Measurements from ENCODE around the gene PLEKHA7. TPM values are rescaled to one million over a fixed set of nuclear protein-coding genes. Genes with fewer than 3 reads are reported as not detected.
"Not testable (repeated sequence)": the region's sequence is repeated elsewhere in the genome, so short reads cannot be mapped to it uniquely, and the experiment has no call there.

Gene PLEKHA7
- polyA plus RNA-seq, 1 donor (not counting 4 experiments of a cell fraction or from before 2014, with no cell fraction given): 1.4 TPM

- Histone ChIP-seq H3K27me3 (ENCODE audit: control insufficient read depth, extremely low read depth, insufficient read depth, low read length) (no peaks in the 10 kb centered on the region), H3K79me2 (ENCODE audit: control insufficient read depth, insufficient read depth, low read length) (no peaks in the 10 kb centered on the region), H3K4me3 (ENCODE audit: control insufficient read depth in 2 of 3, extremely low read depth in 1 of 3, insufficient read depth in 2 of 3, low read depth in 1 of 3, low read length in 3 of 3) (no peak overlapping the region), H2AFZ (ENCODE audit: control insufficient read depth, low read length) (no peak overlapping the region), H3K9ac (ENCODE audit: control insufficient read depth, extremely low read depth, insufficient read depth, low read length) (no peak overlapping the region), H3K4me1 (ENCODE audit: control insufficient read depth, extremely low read depth, insufficient read depth, low read length) (peaks cover 15% of the 10 kb centered on the region), H3K27ac (ENCODE audit: control insufficient read depth, insufficient read depth, low read length) (no peak overlapping the region), H3K9me3 (ENCODE audit: control insufficient read depth, low read depth, low read length) (no peaks in the 10 kb centered on the region), H4K20me1 (ENCODE audit: control insufficient read depth, extremely low read depth, insufficient read depth, low read length) (no peaks in the 10 kb centered on the region), H3K4me2 (ENCODE audit: control insufficient read depth, extremely low read depth, insufficient read depth, low read depth, low read length) (no peak overlapping the region), H3K36me3 (ENCODE audit: control insufficient read depth in 2 of 2, extremely low read depth in 1 of 2, insufficient read depth in 2 of 2, low read length in 2 of 2) (no peaks in the 10 kb centered on the region), H3K9me1 (ENCODE audit: control insufficient read depth, extremely low read depth, insufficient read depth, low read length) (no peaks in the 10 kb centered on the region)
- TF ChIP-seq EZH2 (IDR thresholded peaks at IDR 0.05; ENCODE audit: low read length): no peak
- TF ChIP-seq, protein P1, sequence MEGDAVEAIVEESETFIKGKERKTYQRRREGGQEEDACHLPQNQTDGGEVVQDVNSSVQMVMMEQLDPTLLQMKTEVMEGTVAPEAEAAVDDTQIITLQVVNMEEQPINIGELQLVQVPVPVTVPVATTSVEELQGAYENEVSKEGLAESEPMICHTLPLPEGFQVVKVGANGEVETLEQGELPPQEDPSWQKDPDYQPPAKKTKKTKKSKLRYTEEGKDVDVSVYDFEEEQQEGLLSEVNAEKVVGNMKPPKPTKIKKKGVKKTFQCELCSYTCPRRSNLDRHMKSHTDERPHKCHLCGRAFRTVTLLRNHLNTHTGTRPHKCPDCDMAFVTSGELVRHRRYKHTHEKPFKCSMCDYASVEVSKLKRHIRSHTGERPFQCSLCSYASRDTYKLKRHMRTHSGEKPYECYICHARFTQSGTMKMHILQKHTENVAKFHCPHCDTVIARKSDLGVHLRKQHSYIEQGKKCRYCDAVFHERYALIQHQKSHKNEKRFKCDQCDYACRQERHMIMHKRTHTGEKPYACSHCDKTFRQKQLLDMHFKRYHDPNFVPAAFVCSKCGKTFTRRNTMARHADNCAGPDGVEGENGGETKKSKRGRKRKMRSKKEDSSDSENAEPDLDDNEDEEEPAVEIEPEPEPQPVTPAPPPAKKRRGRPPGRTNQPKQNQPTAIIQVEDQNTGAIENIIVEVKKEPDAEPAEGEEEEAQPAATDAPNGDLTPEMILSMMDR (optimal IDR thresholded peaks at IDR 0.05 in 1 of 3, IDR thresholded peaks at IDR 0.05 in 1 of 3, conservative IDR thresholded peaks at IDR 0.05 in 1 of 3; ENCODE audit: extremely low read depth in 1 of 3, insufficient read depth in 2 of 3, low read length in 3 of 3): no peak
- no peak for DNase-seq (ENCODE audit: low read depth, low spot score)
- dilution Hi-C loops (cut with MboI; ENCODE audit: extremely low pct_ligation_motif_present, low sequenced_read_pairs): loop anchor here (25.0 kb wide), 1 partner anchor 93 kb away; no protein-coding TSS in a partner anchor
- FAIRE-seq: no peak
Measured at GRCh38 chr11:16905375-16905774, 108.8 kb downstream of the PLEKHA7 start.

DNA sequence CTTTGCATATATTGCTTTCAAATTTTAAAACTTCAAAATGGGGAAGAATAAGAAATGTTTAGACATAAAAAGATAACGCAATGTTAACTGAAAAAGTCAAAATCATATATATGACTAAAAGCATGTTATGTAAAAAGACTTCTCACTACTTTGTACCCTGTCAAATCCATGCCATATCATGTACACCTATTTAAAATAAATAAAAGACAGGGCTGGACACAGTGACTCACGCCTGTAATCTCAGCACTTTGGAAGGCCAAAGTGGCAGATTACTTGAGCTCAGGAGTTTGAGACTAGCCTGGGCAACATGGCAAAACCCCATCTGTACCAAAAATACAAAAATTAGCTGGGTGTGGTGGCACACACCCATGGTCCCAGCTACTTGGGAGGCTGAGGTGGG lies 109.5 kb downstream of the PLEKHA7 start:
- H3K9me1 ChIP-seq (ENCODE audit: control insufficient read depth, extremely low read depth, insufficient read depth, low read length); H3K27me3 ChIP-seq (ENCODE audit: control insufficient read depth, extremely low read depth, insufficient read depth, low read length); DNase-seq (ENCODE audit: low read depth, low spot score); H4K20me1 ChIP-seq (ENCODE audit: control insufficient read depth, extremely low read depth, insufficient read depth, low read length); H3K9ac ChIP-seq (ENCODE audit: control insufficient read depth, extremely low read depth, insufficient read depth, low read length); H3K27ac ChIP-seq (ENCODE audit: control insufficient read depth, insufficient read depth, low read length); FAIRE-seq; H3K4me2 ChIP-seq (ENCODE audit: control insufficient read depth, extremely low read depth, insufficient read depth, low read depth, low read length); H3K79me2 ChIP-seq (ENCODE audit: control insufficient read depth, insufficient read depth, low read length); H3K9me3 ChIP-seq (ENCODE audit: control insufficient read depth, low read depth, low read length); H3K36me3 ChIP-seq (ENCODE audit: control insufficient read depth in 2 of 2, extremely low read depth in 1 of 2, insufficient read depth in 2 of 2, low read length in 2 of 2); H2AFZ ChIP-seq (ENCODE audit: control insufficient read depth, low read length); H3K4me3 ChIP-seq (ENCODE audit: control insufficient read depth in 2 of 3, extremely low read depth in 1 of 3, insufficient read depth in 2 of 3, low read depth in 1 of 3, low read length in 3 of 3): not testable (repeated sequence)
- dilution Hi-C loops (cut with MboI; ENCODE audit: extremely low pct_ligation_motif_present, low sequenced_read_pairs): loop anchor here (25.0 kb wide), 1 partner anchor 92 kb away; no protein-coding TSS in a partner anchor
- peaks cover 15% of the 10 kb centered on the region for H3K4me1 ChIP-seq (ENCODE audit: control insufficient read depth, extremely low read depth, insufficient read depth, low read length)

DNA sequence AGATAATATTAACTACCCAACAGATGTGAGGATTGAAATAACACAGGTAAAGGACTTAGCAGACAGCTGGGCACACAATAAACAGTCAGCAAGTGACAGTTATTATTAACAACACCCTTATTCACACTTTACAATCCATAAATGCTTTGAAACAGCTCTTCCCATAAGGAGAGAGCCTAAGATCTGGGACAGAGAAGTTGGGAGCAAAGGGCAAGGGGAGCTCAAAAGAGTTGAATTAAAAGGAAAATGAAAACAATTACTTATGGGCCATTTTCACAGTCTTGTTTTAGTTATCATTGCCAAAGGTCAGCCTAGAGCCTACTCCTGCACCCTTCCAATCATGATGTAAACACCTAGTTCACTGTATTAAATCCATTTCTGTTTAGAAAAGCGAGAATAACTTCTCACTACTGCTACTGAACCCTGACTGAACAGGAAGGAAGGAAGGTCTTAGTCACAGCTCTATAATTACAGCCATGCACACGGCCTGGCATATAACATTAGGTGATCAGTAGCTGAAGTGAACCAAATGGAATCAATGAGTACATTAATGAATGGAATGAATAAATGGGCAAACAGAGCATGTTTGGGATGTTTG lies 111.3 kb downstream of the PLEKHA7 start:
- Histone ChIP-seq H3K27ac (ENCODE audit: control insufficient read depth, insufficient read depth, low read length) (no peak overlapping the region), H3K4me2 (ENCODE audit: control insufficient read depth, extremely low read depth, insufficient read depth, low read depth, low read length) (no peak overlapping the region), H3K36me3 (ENCODE audit: control insufficient read depth in 2 of 2, extremely low read depth in 1 of 2, insufficient read depth in 2 of 2, low read length in 2 of 2) (no peaks in the 10 kb centered on the region), H3K4me3 (ENCODE audit: control insufficient read depth in 2 of 3, extremely low read depth in 1 of 3, insufficient read depth in 2 of 3, low read depth in 1 of 3, low read length in 3 of 3) (no peak overlapping the region), H3K9me1 (ENCODE audit: control insufficient read depth, extremely low read depth, insufficient read depth, low read length) (no peaks in the 10 kb centered on the region), H3K4me1 (ENCODE audit: control insufficient read depth, extremely low read depth, insufficient read depth, low read length) (peaks cover 15% of the 10 kb centered on the region), H2AFZ (ENCODE audit: control insufficient read depth, low read length) (no peak overlapping the region), H4K20me1 (ENCODE audit: control insufficient read depth, extremely low read depth, insufficient read depth, low read length) (no peaks in the 10 kb centered on the region), H3K9ac (ENCODE audit: control insufficient read depth, extremely low read depth, insufficient read depth, low read length) (no peak overlapping the region), H3K27me3 (ENCODE audit: control insufficient read depth, extremely low read depth, insufficient read depth, low read length) (no peaks in the 10 kb centered on the region), H3K79me2 (ENCODE audit: control insufficient read depth, insufficient read depth, low read length) (no peaks in the 10 kb centered on the region), H3K9me3 (ENCODE audit: control insufficient read depth, low read depth, low read length) (no peaks in the 10 kb centered on the region)
- DNase-seq (ENCODE audit: low read depth, low spot score) (no peak), FAIRE-seq (peak; percentile 23)
- TF ChIP-seq, protein P1 (optimal IDR thresholded peaks at IDR 0.05 in 1 of 3, IDR thresholded peaks at IDR 0.05 in 1 of 3, conservative IDR thresholded peaks at IDR 0.05 in 1 of 3; ENCODE audit: extremely low read depth in 1 of 3, insufficient read depth in 2 of 3, low read length in 3 of 3): no peak
- no peak for TF ChIP-seq EZH2 (IDR thresholded peaks at IDR 0.05; ENCODE audit: low read length)
- dilution Hi-C loops (cut with MboI; ENCODE audit: extremely low pct_ligation_motif_present, low sequenced_read_pairs): loop anchor here (25.0 kb wide), 1 partner anchor 91 kb away; no protein-coding TSS in a partner anchor

All from keratinocyte (primary cell).